ENCODE results near the gene SH3RF1. TPM values are rescaled to one million over a fixed set of nuclear protein-coding genes. Genes with fewer than 3 reads are reported as not detected.

Gene SH3RF1
- total RNA-seq, 4 donors from 2014 or later = 10.6 to 17.9 (median 13.3) TPM

DNA sequence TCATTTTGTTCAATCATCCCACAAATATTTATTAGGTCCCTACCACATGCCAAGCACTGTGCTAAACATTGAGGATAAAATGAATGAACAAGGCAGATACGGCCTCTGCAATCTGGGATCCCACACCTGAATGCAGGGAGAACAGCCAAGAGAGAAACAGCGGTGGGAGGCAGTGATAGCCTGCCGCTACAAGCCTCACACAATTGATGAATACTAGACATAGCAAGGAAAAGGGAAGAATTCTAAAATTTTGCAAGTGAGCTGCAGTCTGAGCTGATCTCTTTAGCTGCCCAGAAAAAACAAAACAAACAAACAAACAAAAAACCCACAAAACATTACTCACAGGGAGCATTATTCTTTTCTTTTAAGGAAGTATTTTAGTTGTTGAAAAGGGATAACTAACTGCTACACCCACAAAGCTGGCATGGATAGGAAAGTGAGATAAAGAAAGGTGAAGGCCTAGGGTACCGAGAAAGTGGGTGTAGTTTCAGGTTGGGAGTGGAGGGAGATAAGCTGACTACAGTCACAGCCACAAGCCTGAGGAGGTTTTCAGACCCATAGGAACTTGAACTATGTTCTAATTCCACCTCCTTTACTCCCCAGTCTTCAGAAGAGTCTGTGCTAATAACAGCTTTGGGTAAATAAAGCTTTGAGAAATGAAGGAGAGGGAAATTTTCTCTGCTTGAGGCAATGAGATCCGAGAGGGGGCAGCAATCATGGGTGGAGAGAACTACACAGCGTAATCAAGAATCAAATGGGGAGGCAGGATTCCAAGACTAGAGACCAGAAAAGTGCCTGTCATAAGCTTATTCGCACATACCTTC is 85.4 kb downstream of the SH3RF1 start:
- TF ChIP-seq POLR2A (IDR thresholded peaks at IDR 0.05) (no peak), EP300 (IDR thresholded peaks at IDR 0.05) (no peak), CTCF (IDR thresholded peaks at IDR 0.05) (no peak)
- H3K9me3 ChIP-seq = no peaks in the 10 kb centered on the region
- no peak for DNase-seq (ENCODE audit: low spot score in 2 of 2)
- H3K36me3 ChIP-seq = no peaks in the 10 kb centered on the region
- 78 to 82% methylated on average over 7 of the region's 7 CpGs for WGBS, 2 donors
- no peak overlapping the region for H3K27ac ChIP-seq
- no peak overlapping the region for H3K4me3 ChIP-seq
- no peaks in the 10 kb centered on the region for H3K27me3 ChIP-seq
- peaks cover 0 to 19% (median 0%) of the 10 kb centered on the region in 4 donors for H3K4me1 ChIP-seq

DNA sequence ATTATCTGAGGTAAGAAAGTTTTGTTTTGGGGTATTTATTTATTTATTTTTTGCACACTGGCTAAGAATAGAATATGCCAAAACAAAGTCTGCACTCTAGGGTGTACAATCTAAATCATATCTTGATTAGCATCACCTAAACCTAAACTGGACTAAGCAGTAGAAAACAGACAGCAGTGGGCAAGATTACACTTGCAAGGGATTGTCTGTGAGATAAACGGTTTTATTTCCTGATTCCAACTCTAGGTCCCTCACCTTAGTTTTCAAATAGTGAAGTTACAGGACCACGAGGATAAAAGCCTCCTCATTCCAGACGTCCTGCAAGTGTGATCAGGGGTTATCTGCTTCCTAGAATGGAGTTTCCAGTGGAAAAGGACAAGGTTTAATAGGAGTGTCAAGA is 86.1 kb downstream of the SH3RF1 start:
- no peaks in the 10 kb centered on the region for H3K27me3 ChIP-seq
- no peak overlapping the region for H3K4me3 ChIP-seq
- DNase-seq (ENCODE audit: low spot score in 2 of 2) = no peak
- WGBS, 2 donors = 65 to 81% methylated on average over 3 of the region's 3 CpGs
- no peaks in the 10 kb centered on the region for H3K9me3 ChIP-seq
- peaks cover 0 to 26% (median 0%) of the 10 kb centered on the region in 4 donors for H3K4me1 ChIP-seq
- H3K36me3 ChIP-seq = no peaks in the 10 kb centered on the region
- no peak overlapping the region for H3K27ac ChIP-seq
- no peak for TF ChIP-seq CTCF (IDR thresholded peaks at IDR 0.05)
- TF ChIP-seq POLR2A (IDR thresholded peaks at IDR 0.05) = no peak
- TF ChIP-seq EP300 (IDR thresholded peaks at IDR 0.05) = no peak

GRCh38 chr4:169184236-169184635 is 86.5 kb downstream of the SH3RF1 start:
- WGBS, 2 donors = 75 to 80% methylated on average over 3 of the region's 3 CpGs
- Histone ChIP-seq H3K27ac (no peak overlapping the region), H3K9me3 (no peaks in the 10 kb centered on the region), H3K36me3 (no peaks in the 10 kb centered on the region), H3K4me1 (peaks cover 0 to 29% (median 0%) of the 10 kb centered on the region in 4 donors), H3K27me3 (no peaks in the 10 kb centered on the region), H3K4me3 (no peak overlapping the region)
- no peak for TF ChIP-seq CTCF (IDR thresholded peaks at IDR 0.05)
- TF ChIP-seq EP300 (IDR thresholded peaks at IDR 0.05) = no peak
- no peak for TF ChIP-seq POLR2A (IDR thresholded peaks at IDR 0.05)
- DNase-seq (ENCODE audit: low spot score in 2 of 2) = no peak

DNA sequence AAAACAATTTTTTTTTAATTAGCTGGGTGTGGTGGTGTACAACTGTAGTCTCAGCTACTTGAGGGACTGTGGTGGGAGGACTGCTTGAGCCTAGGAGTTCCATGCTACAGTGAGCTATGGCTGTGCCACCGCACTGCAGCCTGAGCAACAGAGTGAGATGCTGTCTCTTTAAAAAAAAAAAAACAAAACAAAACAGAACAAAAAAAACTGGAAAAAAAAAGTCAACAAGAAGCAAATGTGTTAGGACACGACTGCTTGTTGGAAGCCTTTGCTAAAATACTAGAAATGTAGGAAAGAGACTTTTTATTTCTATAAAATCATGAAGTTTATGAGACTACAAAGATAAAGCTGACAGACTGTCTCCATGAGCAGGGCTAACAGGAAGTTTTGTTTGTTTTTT is 87.2 kb downstream of the SH3RF1 start:
- peaks cover 0 to 31% (median 0%) of the 10 kb centered on the region in 4 donors for H3K4me1 ChIP-seq
- TF ChIP-seq EP300 (IDR thresholded peaks at IDR 0.05) = no peak
- no peak for TF ChIP-seq POLR2A (IDR thresholded peaks at IDR 0.05)
- TF ChIP-seq CTCF (IDR thresholded peaks at IDR 0.05) = no peak
- no peak overlapping the region for H3K27ac ChIP-seq
- H3K4me3 ChIP-seq = no peak overlapping the region
- H3K9me3 ChIP-seq = no peaks in the 10 kb centered on the region
- H3K36me3 ChIP-seq = no peaks in the 10 kb centered on the region
- WGBS, 2 donors = 50 to 57% methylated on average over 2 of the region's 2 CpGs
- H3K27me3 ChIP-seq = no peaks in the 10 kb centered on the region
- DNase-seq (ENCODE audit: low spot score in 2 of 2) = no peak
